Erythroblast (primary cell): ENCODE data around the gene CHRD.

Experiments
- GATA1 ChIP-seq: IDR thresholded peaks from 2 replicates; pipeline ENCODE4 v1.6.1; 2011; ENCODE audit warnings: low read depth, mild to moderate bottlenecking, control low read depth, low read length, moderate library complexity
- POLR2A ChIP-seq: IDR thresholded peaks from 2 replicates; pipeline ENCODE4 v1.6.1; 2011; ENCODE audit warnings: mild to moderate bottlenecking, low read length

- TF ChIP-seq POLR2A (no peak), GATA1 (no peak)
Observed at GRCh38 chr3:184358921-184359350, 20.9 kb upstream of the CHRD start.
